ENCODE results near the gene MAML1. TPM values are rescaled to one million over a fixed set of nuclear protein-coding genes. Genes with fewer than 3 reads are reported as not detected.

MAML1 gene
- total RNA-seq, 2 donors from 2014 or later: 26.7 to 42.4 TPM

GRCh38 chr5:179798771-179799643, 66.4 kb downstream of the MAML1 start:
- peaks cover 18% of the 10 kb centered on the region for H3K4me1 Mint-ChIP-seq
- no peaks in the 10 kb centered on the region for H3K9me3 Mint-ChIP-seq
- no peak overlapping the region for H3K4me3 Mint-ChIP-seq
- H3K36me3 Mint-ChIP-seq (ENCODE audit: low read depth): peaks cover 31% of the 10 kb centered on the region
- no peak for ATAC-seq (replicated peaks)
- H3K27ac Mint-ChIP-seq: peak overlapping the region; percentile 80
- no peaks in the 10 kb centered on the region for H3K27me3 Mint-ChIP-seq

GRCh38 chr5:179799644-179799973, 67.0 kb downstream of the MAML1 start:
- Mint-ChIP-seq H3K27me3 (no peaks in the 10 kb centered on the region), H3K36me3 (ENCODE audit: low read depth) (peaks cover 31% of the 10 kb centered on the region), H3K4me3 (no peak overlapping the region), H3K27ac (peak overlapping the region; percentile 80), H3K9me3 (no peaks in the 10 kb centered on the region), H3K4me1 (peaks cover 20% of the 10 kb centered on the region)
- ATAC-seq (replicated peaks): no peak

GRCh38 chr5:179800071-179800695, 67.6 kb downstream of the MAML1 start:
- Mint-ChIP-seq H3K36me3 (ENCODE audit: low read depth) (peaks cover 33% of the 10 kb centered on the region), H3K27ac (peak overlapping the region; percentile 80), H3K27me3 (no peaks in the 10 kb centered on the region), H3K4me3 (no peak overlapping the region), H3K4me1 (peaks cover 26% of the 10 kb centered on the region), H3K9me3 (no peaks in the 10 kb centered on the region)
- no peak for ATAC-seq (replicated peaks)

- H3K36me3 Mint-ChIP-seq (ENCODE audit: low read depth): peaks cover 36% of the 10 kb centered on the region
- no peak overlapping the region for H3K4me3 Mint-ChIP-seq
- H3K27ac Mint-ChIP-seq: no peak overlapping the region
- no peak for ATAC-seq (replicated peaks)
- peaks cover 26% of the 10 kb centered on the region for H3K4me1 Mint-ChIP-seq
- no peaks in the 10 kb centered on the region for H3K27me3 Mint-ChIP-seq
- no peaks in the 10 kb centered on the region for H3K9me3 Mint-ChIP-seq
These were observed 68.1 kb downstream of the MAML1 start for GRCh38 chr5:179800696-179801201.

GRCh38 chr5:179801304-179802206, 68.9 kb downstream of the MAML1 start:
- Mint-ChIP-seq H3K4me1 (peaks cover 26% of the 10 kb centered on the region), H3K27ac (peak overlapping the region; percentile 42), H3K27me3 (no peaks in the 10 kb centered on the region), H3K9me3 (no peaks in the 10 kb centered on the region), H3K4me3 (peak overlapping the region; percentile 26), H3K36me3 (ENCODE audit: low read depth) (peaks cover 36% of the 10 kb centered on the region)
- peak; percentile 58 for ATAC-seq (replicated peaks)

- ATAC-seq (replicated peaks): no peak
- Mint-ChIP-seq H3K36me3 (ENCODE audit: low read depth) (peaks cover 28% of the 10 kb centered on the region), H3K27ac (peak overlapping the region; percentile 42), H3K9me3 (no peaks in the 10 kb centered on the region), H3K4me3 (peak overlapping the region; percentile 26), H3K27me3 (no peaks in the 10 kb centered on the region), H3K4me1 (peaks cover 21% of the 10 kb centered on the region)
These were observed 69.7 kb downstream of the MAML1 start for GRCh38 chr5:179802207-179802883.

GRCh38 chr5:179802950-179803562, 70.4 kb downstream of the MAML1 start:
- peaks cover 26% of the 10 kb centered on the region for H3K36me3 Mint-ChIP-seq (ENCODE audit: low read depth)
- peak overlapping the region; percentile 88 for H3K4me3 Mint-ChIP-seq
- H3K9me3 Mint-ChIP-seq: no peaks in the 10 kb centered on the region
- no peaks in the 10 kb centered on the region for H3K27me3 Mint-ChIP-seq
- H3K27ac Mint-ChIP-seq: peak overlapping the region; percentile 89
- H3K4me1 Mint-ChIP-seq: peaks cover 21% of the 10 kb centered on the region
- no peak for ATAC-seq (replicated peaks)

- peaks cover 21% of the 10 kb centered on the region for H3K4me1 Mint-ChIP-seq
- H3K9me3 Mint-ChIP-seq: no peaks in the 10 kb centered on the region
- H3K27me3 Mint-ChIP-seq: no peaks in the 10 kb centered on the region
- peak overlapping the region; percentile 88 for H3K4me3 Mint-ChIP-seq
- peak overlapping the region; percentile 89 for H3K27ac Mint-ChIP-seq
- ATAC-seq (replicated peaks): peak; percentile 76
- H3K36me3 Mint-ChIP-seq (ENCODE audit: low read depth): peaks cover 26% of the 10 kb centered on the region
These were observed 71.3 kb downstream of the MAML1 start for GRCh38 chr5:179803651-179804554.

GRCh38 chr5:179804555-179804947, 71.9 kb downstream of the MAML1 start:
- Mint-ChIP-seq H3K27ac (peak overlapping the region; percentile 89), H3K4me3 (peak overlapping the region; percentile 88), H3K36me3 (ENCODE audit: low read depth) (peaks cover 20% of the 10 kb centered on the region), H3K9me3 (no peaks in the 10 kb centered on the region), H3K4me1 (peaks cover 21% of the 10 kb centered on the region), H3K27me3 (no peaks in the 10 kb centered on the region)
- no peak for ATAC-seq (replicated peaks)

- H3K4me3 Mint-ChIP-seq: peak overlapping the region; percentile 88
- H3K27me3 Mint-ChIP-seq: no peaks in the 10 kb centered on the region
- H3K9me3 Mint-ChIP-seq: no peaks in the 10 kb centered on the region
- ATAC-seq (replicated peaks): no peak
- H3K4me1 Mint-ChIP-seq: peaks cover 21% of the 10 kb centered on the region
- peaks cover 14% of the 10 kb centered on the region for H3K36me3 Mint-ChIP-seq (ENCODE audit: low read depth)
- H3K27ac Mint-ChIP-seq: peak overlapping the region; percentile 89
These were observed 72.5 kb downstream of the MAML1 start for GRCh38 chr5:179805070-179805528.

GRCh38 chr5:179805529-179806249, 73.1 kb downstream of the MAML1 start:
- ATAC-seq (replicated peaks): peak; percentile 15
- no peaks in the 10 kb centered on the region for H3K9me3 Mint-ChIP-seq
- H3K36me3 Mint-ChIP-seq (ENCODE audit: low read depth): peaks cover 14% of the 10 kb centered on the region
- H3K27me3 Mint-ChIP-seq: no peaks in the 10 kb centered on the region
- peak overlapping the region; percentile 89 for H3K27ac Mint-ChIP-seq
- peak overlapping the region; percentile 88 for H3K4me3 Mint-ChIP-seq
- peaks cover 21% of the 10 kb centered on the region for H3K4me1 Mint-ChIP-seq
